ENCODE results near the gene THAP10. TPM values are rescaled to one million over a fixed set of nuclear protein-coding genes. Genes with fewer than 3 reads are reported as not detected.

THAP10 gene
- total RNA-seq, 4 donors from 2014 or later: 0.88 to 4.6 (median 1.5) TPM

GRCh38 chr15:70833422-70833821 lies 58.8 kb downstream of the THAP10 start:
- no peak for TF ChIP-seq CTCF (IDR thresholded peaks at IDR 0.05; ENCODE audit: low read depth)

- TF ChIP-seq CTCF (IDR thresholded peaks at IDR 0.05; ENCODE audit: low read depth): no peak
Measured at GRCh38 chr15:70832176-70832575, 60.1 kb downstream of the THAP10 start.

Other genes starting within 250 kb of the THAP10 start
- 100 to 1,000 TPM in 2 of 4 donors, 10 to 100 TPM in 2; 83.2 to 154 (median 107) TPM for gene UACA, start 128.9 kb downstream of the THAP10 start, total RNA-seq
- 100 to 1,000 TPM in 1 of 4 donors, 10 to 100 TPM in 3; 42.9 to 139 (median 61.2) TPM for gene LARP6, start 38.3 kb downstream of the THAP10 start, total RNA-seq
- gene LRRC49, start 393 bp upstream of the THAP10 start, total RNA-seq: 1 to 10 TPM; 3.2 to 8.8 (median 4.8) TPM
- under 1 TPM; 0.17 to 0.94 (median 0.63) TPM for gene THSD4, start 223.0 kb upstream of the THAP10 start, total RNA-seq